CD14-positive monocyte (primary cell): Measurements from ENCODE around the gene CELSR1. TPM values are rescaled to one million over a fixed set of nuclear protein-coding genes. Genes with fewer than 3 reads are reported as not detected.

Experiments used
- DNase-seq, 3 donors: peaks; one replicate each; pipeline ENCODE4 v3.0.0-alpha.2; 2011 to 2022
- H2AFZ ChIP-seq: 2 replicates; pipeline ENCODE4 v1.6.0; 2012; ENCODE audit warnings: mild to moderate bottlenecking, low read depth, low read length, inconsistent platforms; ENCODE audit not compliant: insufficient read depth, poor library complexity, severe bottlenecking
- H3K27ac ChIP-seq, 2 donors: 1 replicate in 1 of 2; 2 replicates in 1 of 2; pipeline ENCODE4 v1.5.1; 2012 to 2013; ENCODE audit warnings: low read length in 2 of 2, control low read depth in 1 of 2, inconsistent platforms in 1 of 2, low read depth in 1 of 2, mild to moderate bottlenecking in 1 of 2
- H3K27me3 ChIP-seq, 2 donors: one replicate each; pipeline versions ENCODE4 v1.6.0 to v1.6.1; 2011 to 2013; ENCODE audit warnings: low read length in 2 of 2; ENCODE audit not compliant: control insufficient read depth in 2 of 2, insufficient read depth in 2 of 2
- H3K36me3 ChIP-seq, 2 donors: replicated peaks in 1 of 2; 1 replicate in 1 of 2; 2 replicates in 1 of 2; pipeline versions ENCODE4 v1.5.1 to v1.6.1; 2012 to 2013; ENCODE audit warnings: low read length in 2 of 2, control low read depth in 1 of 2, inconsistent platforms in 1 of 2, mild to moderate bottlenecking in 1 of 2; ENCODE audit not compliant: insufficient read depth in 2 of 2, control insufficient read depth in 1 of 2
- H3K4me1 ChIP-seq, 2 donors: 1 replicate in 1 of 2; 2 replicates in 1 of 2; pipeline versions ENCODE4 v1.5.1 to v1.6.1; 2012 to 2013; ENCODE audit warnings: low read length in 2 of 2, control low read depth in 1 of 2, inconsistent platforms in 1 of 2, mild to moderate bottlenecking in 1 of 2, moderate library complexity in 1 of 2; ENCODE audit not compliant: insufficient read depth in 2 of 2, control insufficient read depth in 1 of 2
- H3K4me2 ChIP-seq: replicated peaks from 2 replicates; pipeline ENCODE3; 2012; ENCODE audit warnings: low read length, moderate library complexity, mild to moderate bottlenecking; ENCODE audit not compliant: poor library complexity, severe bottlenecking; ENCODE audit errors: extremely low read depth
- H3K4me3 ChIP-seq, 3 experiments: fragments of 200-600 bp in 1 of 3; sonication (generic) in 1 of 3; replicated peaks in 1 of 3; 1 replicate in 2 of 3; 2 replicates in 1 of 3; pipeline ENCODE4 v1.5.1; 2011 to 2013; ENCODE audit warnings: low read length in 3 of 3, mild to moderate bottlenecking in 3 of 3, control low read depth in 2 of 3, low read depth in 2 of 3, inconsistent platforms in 1 of 3, moderate library complexity in 1 of 3
- H3K79me2 ChIP-seq: 2 replicates; pipeline ENCODE4 v1.6.0; 2012; ENCODE audit warnings: mild to moderate bottlenecking, control low read depth, inconsistent platforms, low read length, moderate library complexity; ENCODE audit not compliant: insufficient read depth
- H3K9ac ChIP-seq: 2 replicates; pipeline ENCODE4 v1.6.0; 2017; ENCODE audit warnings: low read length, mild to moderate bottlenecking; ENCODE audit not compliant: insufficient read depth, poor library complexity, severe bottlenecking
- H3K9me3 ChIP-seq, 2 donors: replicated peaks in 1 of 2; 1 replicate in 1 of 2; 2 replicates in 1 of 2; pipeline versions ENCODE4 v1.5.1 to v1.6.1; 2012 to 2013; ENCODE audit warnings: low read length in 2 of 2, control low read depth in 1 of 2; ENCODE audit not compliant: control insufficient read depth in 1 of 2, insufficient read depth in 1 of 2
- H4K20me1 ChIP-seq: 2 replicates; pipeline ENCODE4 v1.6.0; 2012; ENCODE audit warnings: mild to moderate bottlenecking, low read length, control low read depth, moderate library complexity; ENCODE audit not compliant: insufficient read depth
- H3K27ac Mint-ChIP-seq, 7 donors: one replicate each; pipeline ENCODE4 v1.8.0; 2020; ENCODE audit warnings: mild to moderate bottlenecking in 7 of 7, mixed read lengths in 7 of 7, moderate library complexity in 6 of 7, inconsistent platforms in 2 of 7
- H3K27me3 Mint-ChIP-seq, 3 donors: one replicate each; pipeline ENCODE4 v1.8.0; 2021 to 2022; ENCODE audit warnings: low read depth in 3 of 3, mild to moderate bottlenecking in 3 of 3, mixed read lengths in 3 of 3, moderate library complexity in 3 of 3, inconsistent platforms in 1 of 3
- H3K36me3 Mint-ChIP-seq, 2 donors: one replicate each; pipeline ENCODE4 v1.8.0; 2020; ENCODE audit warnings: mixed read lengths in 2 of 2, inconsistent platforms in 1 of 2, mild to moderate bottlenecking in 1 of 2
- H3K4me1 Mint-ChIP-seq: one replicate; pipeline ENCODE4 v1.8.0; 2020; ENCODE audit warnings: mild to moderate bottlenecking, mixed read lengths
- H3K4me3 Mint-ChIP-seq, 2 donors: one replicate each; pipeline ENCODE4 v1.8.0; 2020; ENCODE audit warnings: mild to moderate bottlenecking in 2 of 2, mixed read lengths in 2 of 2, moderate library complexity in 1 of 2
- H3K9me3 Mint-ChIP-seq, 7 donors: one replicate each; pipeline ENCODE4 v1.8.0; 2020 to 2022; ENCODE audit warnings: mixed read lengths in 7 of 7, mild to moderate bottlenecking in 6 of 7, moderate library complexity in 6 of 7, inconsistent platforms in 2 of 7
- WGBS: methylation state at CpG from one replicate; pipeline ENCODE4 v1.1.5; 2013; ENCODE audit warnings: missing lambda C conversion rate; ENCODE audit not compliant: insufficient coverage; 5-methylcytosine and 5-hydroxymethylcytosine counted together
- intact Hi-C, 2 donors: fragments of 100-400 bp; cut with micrococcal nuclease; formaldehyde crosslinking; loops; one replicate each; pipeline versions ENCODE4 v1.15.0 to v1.15.1; 2023
- polyA plus RNA-seq, 3 donors: library from polyadenylated mRNA; depleted of rRNA in 1 of 3; unstranded in 2 of 3; stranded (reverse) in 1 of 3; fragments of 300-500 nt in 2 of 3; fragments of >200 nt in 1 of 3; fragmentation: Illumina TruSeq in 2 of 3; gene quantifications; 1 replicate in 2 of 3; 2 replicates in 1 of 3; pipeline ENCODE4 v1.2.3, GENCODE V29; 2012 to 2021
- TF ChIP-seq, protein P1 (sequence below): fragments of 200-600 bp; IDR thresholded peaks from one replicate; pipeline ENCODE4 v1.8.0; 2022; ENCODE audit warnings: antibody characterized with exemption, mild to moderate bottlenecking

The CELSR1 gene
- polyA plus RNA-seq, 3 donors: 0.16 TPM; not detected in 2

DNA sequence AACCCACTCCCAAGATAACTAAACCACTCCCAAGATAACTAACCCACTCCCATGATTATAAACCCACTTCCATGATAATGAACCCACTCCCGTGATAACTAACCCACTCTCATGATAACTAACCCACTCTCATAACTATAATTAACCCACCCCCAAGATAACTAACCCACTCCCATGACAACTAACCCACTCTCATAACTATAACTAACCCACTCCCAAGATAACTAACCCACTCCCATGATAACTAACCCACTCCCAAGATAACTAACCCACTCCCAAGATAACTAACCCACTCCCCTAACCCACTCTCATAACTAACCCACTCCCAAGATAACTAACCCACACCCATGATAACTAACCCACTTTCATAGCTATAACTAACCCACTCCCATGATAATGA is 30.1 kb upstream of the CELSR1 start:
- H3K27ac Mint-ChIP-seq: no peak overlapping the region
- peaks cover 15% of the 10 kb centered on the region for H3K4me1 Mint-ChIP-seq
- no peak overlapping the region for H3K4me2 ChIP-seq
- intact Hi-C loops: loop anchor here in 1 of 2 donors (10.0 kb wide), 1 partner anchor 117 kb away; no protein-coding TSS in a partner anchor
- peaks cover 12 to 20% of the 10 kb centered on the region in 2 donors for H3K9me3 ChIP-seq
- H3K9ac ChIP-seq: no peak overlapping the region
- H3K9me3 Mint-ChIP-seq: peaks cover 13 to 24% (median 19%) of the 10 kb centered on the region in 7 donors
- no peaks in the 10 kb centered on the region for H4K20me1 ChIP-seq
- TF ChIP-seq, protein P1, sequence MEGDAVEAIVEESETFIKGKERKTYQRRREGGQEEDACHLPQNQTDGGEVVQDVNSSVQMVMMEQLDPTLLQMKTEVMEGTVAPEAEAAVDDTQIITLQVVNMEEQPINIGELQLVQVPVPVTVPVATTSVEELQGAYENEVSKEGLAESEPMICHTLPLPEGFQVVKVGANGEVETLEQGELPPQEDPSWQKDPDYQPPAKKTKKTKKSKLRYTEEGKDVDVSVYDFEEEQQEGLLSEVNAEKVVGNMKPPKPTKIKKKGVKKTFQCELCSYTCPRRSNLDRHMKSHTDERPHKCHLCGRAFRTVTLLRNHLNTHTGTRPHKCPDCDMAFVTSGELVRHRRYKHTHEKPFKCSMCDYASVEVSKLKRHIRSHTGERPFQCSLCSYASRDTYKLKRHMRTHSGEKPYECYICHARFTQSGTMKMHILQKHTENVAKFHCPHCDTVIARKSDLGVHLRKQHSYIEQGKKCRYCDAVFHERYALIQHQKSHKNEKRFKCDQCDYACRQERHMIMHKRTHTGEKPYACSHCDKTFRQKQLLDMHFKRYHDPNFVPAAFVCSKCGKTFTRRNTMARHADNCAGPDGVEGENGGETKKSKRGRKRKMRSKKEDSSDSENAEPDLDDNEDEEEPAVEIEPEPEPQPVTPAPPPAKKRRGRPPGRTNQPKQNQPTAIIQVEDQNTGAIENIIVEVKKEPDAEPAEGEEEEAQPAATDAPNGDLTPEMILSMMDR: no peak
- H3K4me1 ChIP-seq: peaks cover 14 to 19% of the 10 kb centered on the region in 2 donors
- H3K4me3 Mint-ChIP-seq: no peak overlapping the region
- no peak overlapping the region for H3K4me3 ChIP-seq
- H3K27ac ChIP-seq: no peak overlapping the region
- no peaks in the 10 kb centered on the region for H3K79me2 ChIP-seq
- H3K36me3 Mint-ChIP-seq: peaks cover 0 to 2% of the 10 kb centered on the region in 2 donors
- H3K27me3 ChIP-seq: no peaks in the 10 kb centered on the region
- H3K36me3 ChIP-seq: no peaks in the 10 kb centered on the region
- peaks cover 0 to 10% (median 3%) of the 10 kb centered on the region in 3 donors for H3K27me3 Mint-ChIP-seq
- no peak overlapping the region for H2AFZ ChIP-seq
- no peak for DNase-seq
- 94% methylated on average over 1 of the region's 1 CpG for WGBS

DNA sequence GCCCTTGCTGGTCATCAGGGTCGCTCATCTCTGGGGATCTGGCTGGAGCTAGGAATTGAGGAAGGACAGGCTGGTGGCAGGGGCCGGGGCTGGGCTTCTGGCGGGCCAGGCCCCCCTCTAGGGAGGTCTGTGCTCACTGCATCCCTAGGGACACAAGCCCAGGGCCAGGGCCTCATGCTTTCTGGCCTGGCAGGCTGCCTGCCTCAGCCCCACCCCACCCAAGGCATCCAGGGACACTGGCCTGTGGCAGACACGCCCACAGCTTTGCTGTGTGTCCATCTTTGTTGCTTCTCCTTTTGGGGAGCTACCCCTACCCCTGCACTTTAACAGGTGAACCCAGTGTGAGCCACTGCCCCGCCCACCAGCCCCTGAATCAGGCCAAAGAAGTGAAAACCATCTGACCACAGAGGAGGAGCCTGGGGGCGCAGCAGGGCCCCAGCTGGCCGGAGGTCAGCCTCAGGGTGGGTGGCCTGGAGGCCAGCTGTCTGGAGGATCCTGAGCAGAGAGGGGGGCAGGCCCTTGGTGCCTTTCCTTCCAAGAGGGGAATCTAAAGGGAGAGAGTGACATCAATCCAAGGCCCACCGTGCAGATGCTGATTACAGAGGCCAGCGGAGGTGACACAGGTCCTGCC is 26.8 kb upstream of the CELSR1 start:
- Histone ChIP-seq H3K9ac (no peak overlapping the region), H2AFZ (no peak overlapping the region), H3K27ac (no peak overlapping the region), H3K79me2 (peaks cover 6% of the 10 kb centered on the region), H3K4me2 (no peak overlapping the region), H3K4me3 (no peak overlapping the region), H3K4me1 (peaks cover 34 to 40% of the 10 kb centered on the region in 2 donors), H3K9me3 (no peaks in the 10 kb centered on the region), H4K20me1 (no peaks in the 10 kb centered on the region), H3K36me3 (no peaks in the 10 kb centered on the region), H3K27me3 (no peaks in the 10 kb centered on the region)
- no peak overlapping the region for H3K4me3 Mint-ChIP-seq
- H3K36me3 Mint-ChIP-seq: peaks cover 0 to 2% of the 10 kb centered on the region in 2 donors
- WGBS: 93% methylated on average over 9 of the region's 9 CpGs
- intact Hi-C loops: loop anchor here (5.0 to 10.0 kb wide), 2 partner anchors 58 to 121 kb away; partner anchors contain the start of gene GRAMD4 (in 1 of the 2)
- H3K27me3 Mint-ChIP-seq: peaks cover 0 to 8% (median 0%) of the 10 kb centered on the region in 3 donors
- no peak for DNase-seq
- H3K4me1 Mint-ChIP-seq: peaks cover 36% of the 10 kb centered on the region
- peak overlapping the region in 1 of 7 donors; percentile 15 for H3K27ac Mint-ChIP-seq
- TF ChIP-seq, protein P1: no peak
- H3K9me3 Mint-ChIP-seq: peaks cover 0 to 9% (median 0%) of the 10 kb centered on the region in 7 donors
